ENCODE results near the gene IGFBP2.

The IGFBP2 gene

GRCh38 chr2:216626168-216626874 is 6.9 kb upstream of the IGFBP2 start:
- H3K27ac ChIP-seq (ENCODE audit: poor library complexity, severe bottlenecking) = no peak overlapping the region
- no peak for TF ChIP-seq CTCF (IDR thresholded peaks at IDR 0.05; ENCODE audit: poor library complexity, severe bottlenecking)
- DNase-seq (ENCODE audit: low spot score) (no peak), ATAC-seq (ENCODE audit: low read depth) (no peak)
- no peaks in the 10 kb centered on the region for H3K9me3 ChIP-seq (ENCODE audit: severe bottlenecking)
- no peaks in the 10 kb centered on the region for H3K36me3 ChIP-seq (ENCODE audit: low read depth)
- H3K27me3 ChIP-seq (ENCODE audit: insufficient read depth, poor library complexity, severe bottlenecking) = no peaks in the 10 kb centered on the region
- H3K4me3 ChIP-seq (ENCODE audit: severe bottlenecking) = no peak overlapping the region
- H3K4me1 ChIP-seq (ENCODE audit: insufficient read depth, poor library complexity, severe bottlenecking) = no peaks in the 10 kb centered on the region

- Histone ChIP-seq H3K36me3 (ENCODE audit: low read depth) (no peaks in the 10 kb centered on the region), H3K4me1 (ENCODE audit: insufficient read depth, poor library complexity, severe bottlenecking) (no peaks in the 10 kb centered on the region), H3K27ac (ENCODE audit: poor library complexity, severe bottlenecking) (no peak overlapping the region), H3K4me3 (ENCODE audit: severe bottlenecking) (no peak overlapping the region), H3K9me3 (ENCODE audit: severe bottlenecking) (no peaks in the 10 kb centered on the region), H3K27me3 (ENCODE audit: insufficient read depth, poor library complexity, severe bottlenecking) (no peaks in the 10 kb centered on the region)
- ATAC-seq (ENCODE audit: low read depth) (no peak), DNase-seq (ENCODE audit: low spot score) (no peak)
- TF ChIP-seq CTCF (IDR thresholded peaks at IDR 0.05; ENCODE audit: poor library complexity, severe bottlenecking) = no peak
Observed at GRCh38 chr2:216626875-216627245, 6.4 kb upstream of the IGFBP2 start.

GRCh38 chr2:216629784-216630183 is 3.4 kb upstream of the IGFBP2 start:
- TF ChIP-seq CTCF (IDR thresholded peaks at IDR 0.05; ENCODE audit: poor library complexity, severe bottlenecking) = no peak
- ATAC-seq (ENCODE audit: low read depth) (no peak), DNase-seq (ENCODE audit: low spot score) (no peak)

GRCh38 chr2:216632346-216632951 is 771 bp upstream of the IGFBP2 start:
- DNase-seq (ENCODE audit: low spot score) = no peak
- Histone ChIP-seq H3K9me3 (ENCODE audit: severe bottlenecking) (no peaks in the 10 kb centered on the region), H3K4me1 (ENCODE audit: insufficient read depth, poor library complexity, severe bottlenecking) (peaks cover 24% of the 10 kb centered on the region), H3K27me3 (ENCODE audit: insufficient read depth, poor library complexity, severe bottlenecking) (no peaks in the 10 kb centered on the region), H3K36me3 (ENCODE audit: low read depth) (no peaks in the 10 kb centered on the region), H3K4me3 (ENCODE audit: severe bottlenecking) (no peak overlapping the region), H3K27ac (ENCODE audit: poor library complexity, severe bottlenecking) (no peak overlapping the region)
- ATAC-seq (ENCODE audit: low read depth) = no peak
- TF ChIP-seq CTCF (IDR thresholded peaks at IDR 0.05; ENCODE audit: poor library complexity, severe bottlenecking) = no peak

More at GRCh38 chr2:216629784-216630183, 3.4 kb upstream of the IGFBP2 start:
- H3K9me3 ChIP-seq (ENCODE audit: severe bottlenecking) = no peaks in the 10 kb centered on the region
- peaks cover 4% of the 10 kb centered on the region for H3K4me1 ChIP-seq (ENCODE audit: insufficient read depth, poor library complexity, severe bottlenecking)
- no peaks in the 10 kb centered on the region for H3K27me3 ChIP-seq (ENCODE audit: insufficient read depth, poor library complexity, severe bottlenecking)
- H3K36me3 ChIP-seq (ENCODE audit: low read depth) = no peaks in the 10 kb centered on the region
- H3K4me3 ChIP-seq (ENCODE audit: severe bottlenecking) = no peak overlapping the region
- no peak overlapping the region for H3K27ac ChIP-seq (ENCODE audit: poor library complexity, severe bottlenecking)
